H1 (cell line): ENCODE data around the gene DACH2. TPM values are rescaled to one million over a fixed set of nuclear protein-coding genes. Genes with fewer than 3 reads are reported as not detected.

Experiments used
- CTCF ChIA-PET: fragments of 300-600 bp; sonication (Branson Sonifier 250); formaldehyde crosslinking; loops from one replicate; lab custom pipeline; 2021; ENCODE audit not compliant: partially characterized antibody; lab: Charles Lee
- POLR2A ChIA-PET: fragments of 300-600 bp; sonication (Branson Sonifier 250); formaldehyde crosslinking; loops from one replicate; lab custom pipeline; 2021; ENCODE audit warnings: inconsistent platforms; ENCODE audit not compliant: partially characterized antibody; lab: Charles Lee
- DNase-seq, 2 experiments: peaks; one replicate each; pipeline versions ENCODE4 v3.0.0 to v3.0.0-alpha.2; 2010 to 2022; ENCODE audit warnings: low spot score in 2 of 2, low read depth in 1 of 2, mixed read lengths in 1 of 2
- FAIRE-seq: peaks from 2 replicates; lab custom pipeline; 2011; peaks lifted over from hg19 to GRCh38; lab: Jason Lieb, UNC
- H2AFZ ChIP-seq: 2 replicates; pipeline ENCODE4 v1.8.1; 2012; ENCODE audit warnings: low read length, inconsistent platforms
- H2AK5ac ChIP-seq: 2 replicates; pipeline ENCODE4 v1.6.1; 2013; ENCODE audit warnings: low read depth, low read length
- H2BK120ac ChIP-seq: replicated peaks from 2 replicates; pipeline ENCODE3; 2013; ENCODE audit warnings: low read depth, low read length, inconsistent platforms
- H2BK12ac ChIP-seq: 2 replicates; pipeline ENCODE4 v1.6.1; 2013; ENCODE audit warnings: low read depth, low read length
- H2BK15ac ChIP-seq: 2 replicates; pipeline ENCODE4 v1.6.1; 2013; ENCODE audit warnings: low read length
- H2BK20ac ChIP-seq: 2 replicates; pipeline ENCODE4 v1.6.1; 2013; ENCODE audit warnings: low read length
- H2BK5ac ChIP-seq: 2 replicates; pipeline ENCODE4 v1.6.1; 2013; ENCODE audit warnings: low read depth, low read length
- H3K14ac ChIP-seq: 2 replicates; pipeline ENCODE4 v1.6.1; 2013; ENCODE audit warnings: inconsistent platforms; ENCODE audit not compliant: insufficient read length
- H3K18ac ChIP-seq: 2 replicates; pipeline ENCODE4 v1.6.1; 2013; ENCODE audit warnings: low read length; ENCODE audit errors: extremely low read depth
- H3K23ac ChIP-seq: 2 replicates; pipeline ENCODE4 v1.6.1; 2013; ENCODE audit warnings: inconsistent platforms; ENCODE audit not compliant: insufficient read length
- H3K23me2 ChIP-seq: 2 replicates; pipeline ENCODE4 v1.6.1; 2013; ENCODE audit warnings: low read depth, low read length
- H3K27ac ChIP-seq: 2 replicates; pipeline ENCODE4 v1.6.1; 2011; ENCODE audit warnings: low read depth, low read length, inconsistent platforms
- H3K27me3 ChIP-seq, 4 experiments: replicated peaks in 1 of 4; 1 replicate in 1 of 4; 2 replicates in 3 of 4; pipeline versions ENCODE4 v1.6.1 to v1.8.1; 2011 to 2013; ENCODE audit warnings: low read length in 3 of 4, mild to moderate bottlenecking in 3 of 4, inconsistent platforms in 2 of 4, mixed read lengths in 2 of 4, moderate library complexity in 1 of 4; ENCODE audit not compliant: control insufficient read depth in 3 of 4, insufficient read depth in 3 of 4; ENCODE audit errors: extremely low read depth in 1 of 4
- H3K36me3 ChIP-seq, 4 experiments: 2 replicates each; pipeline versions ENCODE4 v1.6.1 to v1.8.1; 2011 to 2013; ENCODE audit warnings: mild to moderate bottlenecking in 4 of 4, low read length in 3 of 4, moderate library complexity in 2 of 4, control low read depth in 1 of 4, inconsistent platforms in 1 of 4; ENCODE audit not compliant: insufficient read depth in 4 of 4, control insufficient read depth in 2 of 4
- H3K4ac ChIP-seq: replicated peaks from 2 replicates; pipeline ENCODE3; 2013; ENCODE audit warnings: low read length, low read depth, mixed read lengths, inconsistent platforms; ENCODE audit not compliant: insufficient read length
- H3K4me1 ChIP-seq, 4 experiments: replicated peaks in 1 of 4; 1 replicate in 1 of 4; 2 replicates in 3 of 4; pipeline versions ENCODE4 v1.6.1 to v1.8.1; 2011 to 2013; ENCODE audit warnings: low read length in 3 of 4, inconsistent platforms in 2 of 4, mixed read lengths in 1 of 4; ENCODE audit not compliant: insufficient read depth in 4 of 4, control insufficient read depth in 3 of 4
- H3K4me2 ChIP-seq, 2 experiments: 2 replicates each; pipeline versions ENCODE4 v1.6.1 to v1.8.1; 2011 to 2013; ENCODE audit warnings: low read depth in 2 of 2, low read length in 2 of 2, control low read depth in 1 of 2, inconsistent platforms in 1 of 2, mild to moderate bottlenecking in 1 of 2; ENCODE audit not compliant: insufficient read depth in 1 of 2
- H3K4me3 ChIP-seq, 4 experiments: fragments of 200-600, 300-600 bp in 1 of 4; sonication (generic), shearing (Covaris generic), sonication (Bioruptor Twin) in 1 of 4; 2 replicates each; pipeline versions ENCODE4 v1.5.1 to v1.8.1; 2011 to 2016; ENCODE audit warnings: low read length in 4 of 4, low read depth in 3 of 4, control low read depth in 2 of 4, inconsistent platforms in 2 of 4, mild to moderate bottlenecking in 2 of 4, mixed read lengths in 1 of 4, moderate library complexity in 1 of 4; ENCODE audit not compliant: insufficient read depth in 2 of 4; ENCODE audit errors: extremely low read depth in 1 of 4
- H3K56ac ChIP-seq: replicated peaks from 2 replicates; pipeline ENCODE3; 2013; ENCODE audit warnings: low read depth, mild to moderate bottlenecking, mixed read lengths, low read length, inconsistent platforms; ENCODE audit not compliant: insufficient read length
- H3K79me1 ChIP-seq: 2 replicates; pipeline ENCODE4 v1.6.1; 2013; ENCODE audit warnings: low read depth, low read length, control low read depth
- H3K79me2 ChIP-seq, 2 experiments: 2 replicates each; pipeline versions ENCODE4 v1.6.1 to v1.8.1; 2012 to 2013; ENCODE audit warnings: low read length in 2 of 2, mild to moderate bottlenecking in 2 of 2, inconsistent platforms in 1 of 2; ENCODE audit not compliant: insufficient read depth in 2 of 2, control insufficient read depth in 1 of 2
- H3K9ac ChIP-seq, 4 experiments: replicated peaks in 1 of 4; 1 replicate in 1 of 4; 2 replicates in 3 of 4; pipeline versions ENCODE4 v1.6.1 to v1.8.1; 2011 to 2013; ENCODE audit warnings: low read depth in 3 of 4, low read length in 3 of 4, control low read depth in 2 of 4, mild to moderate bottlenecking in 2 of 4, moderate library complexity in 2 of 4, inconsistent platforms in 1 of 4; ENCODE audit errors: extremely low read depth in 1 of 4
- H3K9me3 ChIP-seq, 2 experiments: 2 replicates each; pipeline versions ENCODE4 v1.6.1 to v1.8.1; 2012 to 2013; ENCODE audit warnings: mild to moderate bottlenecking in 2 of 2, moderate library complexity in 2 of 2, control low read depth in 1 of 2, inconsistent platforms in 1 of 2, low read depth in 1 of 2, low read length in 1 of 2, mixed read lengths in 1 of 2; ENCODE audit not compliant: insufficient read depth in 2 of 2
- H4K20me1 ChIP-seq, 2 experiments: replicated peaks in 1 of 2; 2 replicates each; pipeline versions ENCODE3 to v1.8.1; 2011 to 2013; ENCODE audit warnings: inconsistent platforms in 2 of 2, low read length in 2 of 2, mild to moderate bottlenecking in 1 of 2; ENCODE audit not compliant: insufficient read depth in 2 of 2, control insufficient read depth in 1 of 2
- H4K5ac ChIP-seq: 2 replicates; pipeline ENCODE4 v1.6.1; 2013; ENCODE audit warnings: low read length, low read depth, mixed read lengths, inconsistent platforms; ENCODE audit not compliant: insufficient read length
- H4K8ac ChIP-seq: 2 replicates; pipeline ENCODE4 v1.8.0; 2013; ENCODE audit warnings: mild to moderate bottlenecking, moderate library complexity, low read length, inconsistent platforms; ENCODE audit not compliant: insufficient read depth; ENCODE audit errors: extremely low read depth
- H4K91ac ChIP-seq: replicated peaks from 2 replicates; pipeline ENCODE3; 2013; ENCODE audit warnings: low read length, mixed read lengths, inconsistent platforms; ENCODE audit not compliant: insufficient read length
- ATF2 ChIP-seq: IDR thresholded peaks from 2 replicates; pipeline ENCODE4 v1.6.1; 2012; ENCODE audit warnings: low read length, inconsistent platforms
- CBX5 ChIP-seq: fragments of 300-800, 300-1000 bp; sonication (generic); IDR thresholded peaks from 2 replicates; pipeline ENCODE4 v1.7.1; 2016; ENCODE audit warnings: antibody characterized with exemption, low read length, low read depth
- E2F6 ChIP-seq: IDR thresholded peaks from 2 replicates; pipeline ENCODE4 v1.6.1; 2012; ENCODE audit warnings: inconsistent platforms
- EZH2 ChIP-seq: fragments of 200-600 bp; sonication (generic); IDR thresholded peaks from 2 replicates; pipeline ENCODE4 v1.7.1; 2012; ENCODE audit warnings: low read depth, mild to moderate bottlenecking, moderate library complexity, low read length, inconsistent platforms; ENCODE audit not compliant: severe bottlenecking
- HDAC2 ChIP-seq, 2 experiments: fragments of 300-600 bp in 1 of 2; sonication (generic) in 1 of 2; IDR thresholded peaks; 2 replicates each; pipeline ENCODE4 v1.6.1; 2011 to 2012; ENCODE audit warnings: low read depth in 2 of 2, low read length in 2 of 2, mild to moderate bottlenecking in 2 of 2, moderate library complexity in 2 of 2, borderline replicate concordance in 1 of 2, inconsistent platforms in 1 of 2
- NANOG ChIP-seq: IDR thresholded peaks from 2 replicates; pipeline ENCODE4 v1.6.1; 2011; ENCODE audit warnings: low read length, low read depth, mild to moderate bottlenecking, inconsistent platforms; ENCODE audit not compliant: insufficient read depth, poor library complexity, severe bottlenecking
- NRF1 ChIP-seq: IDR thresholded peaks from 2 replicates; pipeline ENCODE4 v1.6.1; 2011; ENCODE audit warnings: mild to moderate bottlenecking, low read depth, low read length, improper control_type of control experiment
- POLR2AphosphoS5 ChIP-seq: IDR thresholded peaks from 2 replicates; pipeline ENCODE4 v1.6.1; 2011; ENCODE audit warnings: low read depth, low read length
- RXRA ChIP-seq: IDR thresholded peaks from 2 replicates; pipeline ENCODE4 v1.6.1; 2011; ENCODE audit warnings: low read depth, mild to moderate bottlenecking, low read length, moderate library complexity; ENCODE audit not compliant: insufficient read depth
- SIX5 ChIP-seq: IDR thresholded peaks from 2 replicates; pipeline ENCODE4 v1.6.1; 2011; ENCODE audit warnings: mild to moderate bottlenecking, low read depth, low read length
- TAF1 ChIP-seq: IDR thresholded peaks from 2 replicates; pipeline ENCODE4 v1.6.1; 2011; ENCODE audit warnings: mild to moderate bottlenecking, low read depth, low read length
- TCF12 ChIP-seq: IDR thresholded peaks from 2 replicates; pipeline ENCODE4 v1.6.1; 2011; ENCODE audit warnings: low read depth, mild to moderate bottlenecking, low read length
- WGBS, 2 experiments: shearing (Covaris generic) in 1 of 2; methylation state at CpG; one replicate each; pipeline versions ENCODE4 v1.1.6 to v1.1.7; 2013 to 2015; ENCODE audit warnings: low lambda C conversion rate in 2 of 2, mixed read lengths in 2 of 2, inconsistent platforms in 1 of 2, low coverage in 1 of 2, missing lambda C conversion rate in 1 of 2; ENCODE audit not compliant: insufficient replicate concordance in 2 of 2, insufficient coverage in 1 of 2, insufficient read length in 1 of 2; ENCODE audit errors: extremely low coverage in 1 of 2, missing lambda C conversion rate in 1 of 2; 5-methylcytosine and 5-hydroxymethylcytosine counted together
- polyA plus RNA-seq, 7 experiments: library from polyadenylated mRNA; depleted of rRNA in 3 of 7; stranded (reverse) in 5 of 7; unstranded in 2 of 7; fragments of >200 nt in 5 of 7; fragments of 200-250 nt in 2 of 7; gene quantifications; 1 replicate in 5 of 7; 2 replicates in 1 of 7; 4 replicates in 1 of 7; pipeline versions ENCODE4 v1.2.1 to v1.2.3, GENCODE V29; 2011 to 2013; ENCODE audit warnings: missing spikeins in 2 of 7, mixed read lengths in 2 of 7
- total RNA-seq: library from RNA; stranded (reverse); fragmentation: NEBNext Ultra II Directional; extraction: Animal tissue kit (Norgen Biotek cat#: 25700); gene quantifications from 2 replicates; pipeline ENCODE4 v1.2.1, GENCODE V29; 2021

Gene DACH2
- total and polyA plus RNA-seq, 2 of the 8 experiments (the other 6 are each of a cell fraction or from before 2014, with no cell fraction given) = 1.0 to 1.8 TPM

DNA sequence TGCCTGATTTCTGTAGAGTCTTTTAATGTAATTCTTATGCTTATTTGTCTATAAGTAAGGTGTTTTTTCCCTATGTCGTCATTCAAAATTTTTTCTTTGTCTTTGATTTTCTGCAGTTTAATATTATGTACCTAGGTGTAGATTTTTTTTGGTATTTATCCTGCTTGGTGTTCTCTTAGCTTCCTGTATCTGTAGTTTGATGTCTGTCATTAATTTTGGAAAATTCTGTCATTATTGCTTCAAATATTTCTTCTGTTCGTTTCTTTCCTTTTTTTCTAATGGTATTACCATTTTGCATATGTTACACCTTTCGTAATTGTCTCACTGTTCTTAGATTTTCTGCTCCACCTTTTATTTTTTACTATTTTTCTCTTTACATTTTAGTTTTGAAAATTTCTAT, 696.9 kb downstream of the DACH2 start:
- H3K9ac ChIP-seq = no peak overlapping the region
- no peak for FAIRE-seq
- no peak overlapping the region for H4K91ac ChIP-seq
- CTCF ChIA-PET = no interaction called here
- 64% methylated on average over 3 of the region's 3 CpGs; no CpG with 5 or more reads in 1 of the 2 experiments for WGBS, 2 experiments
- no peak overlapping the region for H3K4ac ChIP-seq
- H3K36me3 ChIP-seq = no peaks in the 10 kb centered on the region
- H3K9me3 ChIP-seq = no peaks in the 10 kb centered on the region
- H3K27ac ChIP-seq = no peak overlapping the region
- H3K23me2 ChIP-seq = no peaks in the 10 kb centered on the region
- POLR2A ChIA-PET = no interaction called here
- H2BK5ac ChIP-seq = no peak overlapping the region
- no peak overlapping the region for H3K56ac ChIP-seq
- H4K8ac ChIP-seq = no peak overlapping the region
- no peak overlapping the region for H2BK12ac ChIP-seq
- no peak overlapping the region for H3K4me3 ChIP-seq
- no peak overlapping the region for H2AFZ ChIP-seq
- no peaks in the 10 kb centered on the region for H3K79me2 ChIP-seq
- H2BK20ac ChIP-seq = no peak overlapping the region
- no peaks in the 10 kb centered on the region for H3K27me3 ChIP-seq
- no peaks in the 10 kb centered on the region for H3K4me1 ChIP-seq
- H3K14ac ChIP-seq = no peak overlapping the region
- H3K4me2 ChIP-seq = no peak overlapping the region
- H2BK120ac ChIP-seq = no peak overlapping the region
- no peaks in the 10 kb centered on the region for H4K20me1 ChIP-seq
- H4K5ac ChIP-seq = no peak overlapping the region
- no peaks in the 10 kb centered on the region for H3K79me1 ChIP-seq
- no peak for DNase-seq
- H2BK15ac ChIP-seq = no peak overlapping the region
- H3K23ac ChIP-seq = no peak overlapping the region
- no peak overlapping the region for H3K18ac ChIP-seq
- no peak overlapping the region for H2AK5ac ChIP-seq
- TF ChIP-seq NRF1 = no peak
- no peak for TF ChIP-seq POLR2AphosphoS5
- TF ChIP-seq TCF12 = no peak
- TF ChIP-seq E2F6 = no peak
- TF ChIP-seq SIX5 = no peak
- no peak for TF ChIP-seq NANOG
- TF ChIP-seq CBX5 = no peak
- TF ChIP-seq ATF2 = no peak
- no peak for TF ChIP-seq RXRA
- no peak for TF ChIP-seq HDAC2 (IDR thresholded peaks at IDR 0.05; ENCODE audit: borderline replicate concordance in 1 of 2, low read depth in 2 of 2, low read length in 2 of 2)
- TF ChIP-seq TAF1 = no peak
- TF ChIP-seq EZH2 = no peak
